Fibroblast of skin of left biceps (primary cell): Measurements from ENCODE around the gene PEX26.
A peak's percentile ranks its signal among the peaks of the same experiment; 100 is the strongest.
"Not testable (repeated sequence)": the region's sequence is repeated elsewhere in the genome, so short reads cannot be mapped to it uniquely, and the experiment has no call there.

Experiments used
- DNase-seq, 2 experiments: peaks; one replicate each; pipeline ENCODE4 v3.0.0-alpha.2; 2013; ENCODE audit warnings: low read depth in 2 of 2

The PEX26 gene

DNA sequence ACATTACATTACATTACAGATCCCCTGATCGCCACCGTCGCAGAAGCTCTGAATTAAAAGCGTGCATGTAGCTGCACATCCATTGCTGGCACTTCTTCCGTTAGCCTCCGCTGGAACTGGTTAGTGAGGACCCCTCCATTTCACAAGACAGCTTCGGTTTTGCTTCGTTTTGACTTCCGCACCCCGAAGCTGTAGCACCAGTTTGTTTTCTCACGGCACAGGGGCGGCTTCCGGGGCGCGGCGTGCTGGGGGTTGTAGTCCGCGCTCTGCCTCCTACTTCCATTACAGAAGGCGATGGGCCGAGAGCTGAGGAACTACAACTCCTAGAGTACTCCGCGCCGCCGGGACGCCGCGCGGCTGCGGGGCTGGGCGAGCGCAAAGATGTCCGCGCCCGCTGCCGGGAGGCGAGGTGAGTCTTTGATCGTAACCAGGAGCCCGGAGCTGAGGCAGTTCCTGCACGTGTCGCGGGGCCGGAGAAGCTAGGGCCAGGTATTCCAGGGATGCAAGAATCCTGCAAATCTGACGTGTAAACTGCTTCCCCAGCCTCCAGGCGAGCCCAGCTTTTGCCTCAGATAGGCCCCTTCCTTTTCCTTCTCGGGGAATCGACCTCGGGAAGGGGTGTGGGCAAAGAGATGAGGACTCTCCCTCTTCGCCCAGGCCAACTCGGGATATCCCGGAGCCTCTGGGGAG is at the start of gene PEX26:
TSS of gene PEX26 (plus strand) at position 352 of the 690 bp plus-strand sequence. CDS start 387 bp downstream, outside the sequence.
- peak; percentile 79 to 84 for DNase-seq

DNA sequence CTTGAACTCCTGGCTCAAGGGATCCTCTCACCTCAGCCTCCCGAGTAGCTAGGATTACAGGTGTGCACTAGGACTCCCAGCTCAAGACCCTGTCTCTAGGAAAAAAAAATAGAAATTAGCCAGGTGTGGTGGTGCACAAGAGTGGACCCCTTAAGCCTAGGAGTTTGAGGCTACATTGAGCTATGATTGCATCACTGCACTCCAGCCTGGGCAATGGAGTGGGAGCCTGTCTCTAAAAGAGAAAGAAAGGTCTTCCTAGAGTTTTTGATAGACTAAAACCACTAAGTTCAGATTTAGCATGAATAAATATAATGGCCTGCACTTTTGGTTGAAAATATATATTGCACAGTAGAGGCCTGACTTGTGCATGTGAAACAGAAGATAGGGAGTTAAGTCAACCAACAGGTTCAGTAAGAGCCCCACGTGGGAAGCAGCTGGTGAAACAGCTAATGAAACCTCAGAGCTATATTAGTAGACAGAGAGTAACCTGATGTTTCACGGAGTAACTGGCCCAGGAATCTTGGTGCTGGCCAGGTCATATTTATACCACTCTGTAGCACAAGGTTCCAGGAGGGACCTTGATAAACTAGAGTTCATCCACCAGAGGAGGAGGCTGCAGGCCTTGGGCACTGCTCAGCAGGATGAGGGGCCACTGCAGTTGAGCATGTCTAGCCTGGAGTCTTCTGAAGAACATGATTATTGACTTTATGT is 48.8 kb upstream of the PEX26 start:
- DNase-seq: no peak

GRCh38 chr22:18029686-18030267 is 48.0 kb upstream of the PEX26 start:
- no peak for DNase-seq

GRCh38 chr22:18031695-18032454 is 45.9 kb upstream of the PEX26 start:
- peak; percentile 78 to 81 for DNase-seq

GRCh38 chr22:18032455-18033101 is 45.2 kb upstream of the PEX26 start:
- peak in 1 of 2 experiments; percentile 40 for DNase-seq

- DNase-seq: no peak
These were observed 44.4 kb upstream of the PEX26 start for GRCh38 chr22:18033204-18033998.

- no peak for DNase-seq
These were observed 43.7 kb upstream of the PEX26 start for GRCh38 chr22:18034076-18034475.

GRCh38 chr22:18035751-18036150 is 42.0 kb upstream of the PEX26 start:
- no peak for DNase-seq

- not testable (repeated sequence) for DNase-seq
These were observed 36.9 kb upstream of the PEX26 start for GRCh38 chr22:18040898-18041297.

GRCh38 chr22:18042685-18043084 is 35.1 kb upstream of the PEX26 start:
- DNase-seq: no peak

GRCh38 chr22:18044548-18045271 is 33.1 kb upstream of the PEX26 start:
- no peak for DNase-seq

DNA sequence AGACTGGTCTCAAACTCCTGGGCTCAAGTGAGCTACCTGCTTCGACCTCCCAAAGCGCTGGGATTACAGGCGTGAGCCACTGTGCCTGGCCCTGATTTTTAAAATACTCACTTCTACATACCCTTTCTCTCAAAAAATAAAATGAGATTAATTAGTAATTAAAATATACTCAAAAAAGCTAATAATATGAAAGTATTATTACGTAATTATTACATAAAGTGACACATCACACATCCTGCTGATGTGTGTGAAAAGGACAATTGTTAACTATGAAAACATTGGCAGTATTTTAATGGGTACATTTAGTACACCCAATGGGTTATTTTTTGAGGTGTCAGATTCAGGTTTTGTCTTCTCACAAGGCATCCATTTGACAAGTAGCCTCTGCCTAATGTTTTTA is 32.0 kb upstream of the PEX26 start:
- no peak for DNase-seq

DNA sequence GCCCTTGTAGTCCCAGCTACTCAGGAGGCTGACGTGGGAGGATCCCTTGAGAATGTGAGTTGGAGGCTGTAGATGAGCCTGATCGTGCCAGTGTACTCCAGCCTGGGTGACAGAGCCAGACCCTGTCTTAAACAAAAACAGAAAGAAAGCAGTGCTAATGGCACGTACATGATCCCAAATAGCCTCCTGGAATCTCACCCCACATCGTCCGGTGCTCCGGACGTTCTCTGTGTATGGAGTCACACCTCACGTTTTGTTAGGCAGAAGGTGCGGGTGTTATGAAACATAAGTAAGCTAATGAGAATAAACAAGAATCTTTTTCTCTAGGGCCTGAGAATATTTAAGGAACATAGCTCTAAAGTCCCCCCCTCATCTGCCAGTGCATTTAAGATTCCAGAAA is 29.7 kb upstream of the PEX26 start:
- DNase-seq: no peak

DNA sequence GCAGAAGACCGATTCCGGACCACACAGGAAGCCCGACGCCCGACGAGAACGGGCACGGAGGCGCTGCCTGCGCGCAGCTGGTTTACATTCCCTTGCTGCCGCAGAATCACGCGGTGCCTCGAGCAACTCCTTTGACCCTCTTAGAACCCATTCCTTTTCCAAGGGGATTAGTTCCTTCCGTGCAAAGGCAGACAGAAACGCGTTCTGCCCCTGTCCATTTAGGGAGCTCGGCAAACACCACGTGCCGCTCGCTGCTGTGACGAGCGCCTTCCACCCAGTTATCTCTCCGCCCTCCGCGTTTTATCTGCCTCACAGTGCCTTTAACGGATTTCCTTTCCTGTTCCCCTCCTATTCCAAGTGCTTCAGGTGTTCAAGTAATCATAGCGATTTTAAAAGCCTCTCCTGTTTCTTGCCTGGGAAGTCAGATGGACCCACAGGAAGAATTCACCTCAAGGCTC is 29.3 kb upstream of the PEX26 start:
- DNase-seq: no peak

DNA sequence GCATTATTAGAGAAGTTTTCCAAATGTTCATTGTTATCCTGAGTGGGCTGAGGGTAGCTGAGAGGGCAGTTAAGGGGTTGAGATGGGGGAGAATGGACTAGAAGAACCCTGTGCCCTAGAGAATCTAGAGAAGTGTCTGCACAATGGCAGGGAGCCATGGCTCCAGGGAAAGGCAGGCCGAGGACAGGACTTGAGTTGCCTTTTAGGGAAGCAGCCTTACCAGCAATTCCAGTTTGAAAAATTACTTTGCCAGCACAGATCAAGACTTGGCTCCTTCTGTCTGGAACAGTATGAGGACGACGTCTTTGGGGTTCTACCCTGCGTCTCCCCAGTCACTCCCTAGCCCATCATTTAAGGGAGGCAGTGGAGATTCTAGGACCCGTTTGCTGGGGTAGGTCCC is 27.7 kb upstream of the PEX26 start:
- DNase-seq: no peak

DNA sequence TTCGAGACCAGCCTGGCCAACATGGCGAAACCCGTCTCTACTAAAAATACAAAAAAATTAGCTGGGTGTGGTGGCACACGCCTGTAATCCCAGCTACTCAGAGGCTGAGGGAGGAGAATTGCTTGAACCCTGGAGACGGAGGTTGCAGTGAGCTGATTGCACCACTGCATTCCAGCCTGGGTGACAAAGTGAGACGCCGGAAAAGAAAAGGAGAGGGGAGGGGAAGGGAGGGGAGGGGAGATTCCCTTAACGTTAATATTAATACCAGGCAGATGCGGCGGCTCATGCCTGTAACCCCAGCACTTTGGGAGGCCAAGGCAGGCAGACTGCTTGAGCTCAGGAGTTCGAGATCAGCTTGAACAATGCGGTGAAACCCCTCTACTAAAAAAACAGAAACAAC is 26.7 kb upstream of the PEX26 start:
- not testable (repeated sequence) for DNase-seq

GRCh38 chr22:18053216-18053946 is 24.4 kb upstream of the PEX26 start:
- not testable (repeated sequence) for DNase-seq

GRCh38 chr22:18055619-18056160 is 22.1 kb upstream of the PEX26 start:
- DNase-seq: no peak

DNA sequence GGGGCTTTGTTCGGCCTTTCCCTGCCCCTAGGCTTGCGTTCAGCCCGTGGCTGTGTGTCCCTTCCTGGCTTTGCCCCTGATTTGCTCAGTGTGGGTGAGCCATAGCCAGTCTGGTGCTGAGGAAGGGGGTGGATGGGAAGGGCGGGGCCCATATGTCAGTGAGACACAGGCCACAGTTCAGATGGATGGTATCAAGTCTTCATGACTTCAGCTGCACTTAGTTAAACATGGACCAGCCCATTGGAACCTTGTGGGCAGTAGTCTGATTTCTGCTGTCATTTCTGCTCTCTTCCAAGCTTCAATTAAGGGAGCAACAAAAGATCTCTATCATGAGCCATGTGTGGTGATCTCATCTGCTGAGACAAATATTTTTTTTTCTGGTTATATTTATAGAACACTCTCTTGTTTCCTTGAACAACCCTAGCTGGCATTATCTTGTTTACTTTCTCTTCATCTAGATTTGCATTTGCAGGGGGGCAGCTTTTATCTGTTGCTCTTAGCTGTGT is 21.6 kb upstream of the PEX26 start:
- no peak for DNase-seq
